HepG2 (cell line): ENCODE data around the gene IARS2. TPM values are rescaled to one million over a fixed set of nuclear protein-coding genes. Genes with fewer than 3 reads are reported as not detected.

Experiments
- ATF5 ChIP-seq: sonication (generic); formaldehyde crosslinking; IDR thresholded peaks from 2 replicates; pipeline ENCODE4 v1.4.0; 2020; ENCODE audit warnings: mild to moderate bottlenecking, low read depth, missing genetic modification reagents
- E2F1 ChIP-seq: sonication (generic); formaldehyde crosslinking; IDR thresholded peaks from 2 replicates; pipeline ENCODE4 v1.5.0; 2020; ENCODE audit warnings: missing genetic modification reagents
- E2F2 ChIP-seq: sonication (generic); formaldehyde crosslinking; IDR thresholded peaks from 2 replicates; pipeline ENCODE4 v1.4.0; 2020; ENCODE audit warnings: missing genetic modification reagents, borderline replicate concordance
- ETV5 ChIP-seq: IDR thresholded peaks from 2 replicates; pipeline ENCODE4 v1.6.1; 2018; ENCODE audit warnings: missing biosample characterization, missing genetic modification reagents, inconsistent platforms, borderline replicate concordance
- HMG20B ChIP-seq: conservative IDR thresholded peaks from 2 replicates; pipeline ENCODE4 v1.6.1; 2016; ENCODE audit warnings: missing genetic modification reagents, missing compliant biosample characterization
- ONECUT2 ChIP-seq: sonication (generic); formaldehyde crosslinking; IDR thresholded peaks from 2 replicates; pipeline ENCODE4 v1.4.0; 2020; ENCODE audit warnings: missing genetic modification reagents
- PHF8 ChIP-seq: sonication (generic); formaldehyde crosslinking; IDR thresholded peaks from 2 replicates; pipeline ENCODE4 v1.5.0; 2020; ENCODE audit warnings: missing genetic modification reagents
- ZFP36 ChIP-seq: fragments of 150-350 bp; IDR thresholded peaks from 2 replicates; pipeline ENCODE4 v1.6.1; 2018; ENCODE audit warnings: borderline replicate concordance, low read length, low read depth; ENCODE audit not compliant: partially characterized antibody
- ZNF235 ChIP-seq: sonication (generic); formaldehyde crosslinking; IDR thresholded peaks from 2 replicates; pipeline ENCODE4 v1.8.1; 2023; ENCODE audit warnings: mild to moderate bottlenecking, missing genetic modification reagents, borderline replicate concordance
- ZNF292 ChIP-seq: sonication (generic); formaldehyde crosslinking; IDR thresholded peaks from 2 replicates; pipeline ENCODE4 v1.8.1; 2022; ENCODE audit warnings: mild to moderate bottlenecking, low read depth, missing genetic modification reagents, borderline replicate concordance
- ZNF326 ChIP-seq: sonication (generic); formaldehyde crosslinking; IDR thresholded peaks from 2 replicates; pipeline ENCODE4 v1.4.0; 2020; ENCODE audit warnings: missing genetic modification reagents, borderline replicate concordance
- ZNF430 ChIP-seq: sonication (generic); formaldehyde crosslinking; IDR thresholded peaks from 2 replicates; pipeline ENCODE4 v1.9.0; 2021; ENCODE audit warnings: mild to moderate bottlenecking, missing genetic modification reagents
- ZNF503 ChIP-seq: sonication (generic); formaldehyde crosslinking; IDR thresholded peaks from 2 replicates; pipeline ENCODE4 v1.4.0; 2020; ENCODE audit warnings: missing genetic modification reagents
- ZNF577 ChIP-seq: sonication (generic); formaldehyde crosslinking; IDR thresholded peaks from 2 replicates; pipeline ENCODE4 v1.4.0; 2020; ENCODE audit warnings: mild to moderate bottlenecking, low read depth, missing genetic modification reagents, borderline replicate concordance
- ZNF772 ChIP-seq: sonication (generic); formaldehyde crosslinking; IDR thresholded peaks from 2 replicates; pipeline ENCODE4 v1.5.0; 2020; ENCODE audit warnings: mild to moderate bottlenecking, missing genetic modification reagents
- polyA plus RNA-seq, 8 experiments: library from polyadenylated mRNA; depleted of rRNA in 3 of 8; stranded (reverse) in 7 of 8; unstranded in 1 of 8; fragments of >200 nt; fragmentation: Illumina TruSeq in 4 of 8; extraction: Trizol in 4 of 8; gene quantifications; 2 replicates each; pipeline versions ENCODE4 v1.2.1 to v1.2.3, GENCODE V29; 2011 to 2016; ENCODE audit warnings: low read depth in 4 of 8, missing spikeins in 1 of 8, mixed read lengths in 1 of 8; ENCODE audit not compliant: insufficient read depth in 1 of 8
- total RNA-seq, 5 experiments: library from RNA; depleted of rRNA; stranded (reverse); fragments of >200 nt; fragmentation: Illumina TruSeq; extraction: Trizol; gene quantifications; 2 replicates each; pipeline ENCODE4 v1.2.3, GENCODE V29; 2016; ENCODE audit warnings: low read depth in 1 of 5
- TF ChIP-seq, protein P1 (sequence below): sonication (generic); formaldehyde crosslinking; IDR thresholded peaks from 2 replicates; pipeline ENCODE4 v1.5.0; 2020; ENCODE audit warnings: mild to moderate bottlenecking, missing genetic modification reagents
- TF ChIP-seq, protein P2 (sequence below): sonication (generic); formaldehyde crosslinking; IDR thresholded peaks from 2 replicates; pipeline ENCODE4 v1.8.0; 2022; ENCODE audit warnings: mild to moderate bottlenecking, missing genetic modification reagents; ENCODE audit not compliant: insufficient replicate concordance
- TF ChIP-seq, protein P3 (sequence below): sonication (generic); formaldehyde crosslinking; IDR thresholded peaks from 2 replicates; pipeline ENCODE4 v1.8.1; 2023; ENCODE audit warnings: mild to moderate bottlenecking, missing genetic modification reagents

The IARS2 gene
- total and polyA plus RNA-seq, 2 of the 13 experiments (the other 11 are each of a cell fraction or from before 2014, with no cell fraction given), result 28.6 to 122 TPM

GRCh38 chr1:220046052-220046930 is 47.6 kb upstream of the IARS2 start, which contains the start of gene EPRS1 (continued):
- TF ChIP-seq, protein P1, sequence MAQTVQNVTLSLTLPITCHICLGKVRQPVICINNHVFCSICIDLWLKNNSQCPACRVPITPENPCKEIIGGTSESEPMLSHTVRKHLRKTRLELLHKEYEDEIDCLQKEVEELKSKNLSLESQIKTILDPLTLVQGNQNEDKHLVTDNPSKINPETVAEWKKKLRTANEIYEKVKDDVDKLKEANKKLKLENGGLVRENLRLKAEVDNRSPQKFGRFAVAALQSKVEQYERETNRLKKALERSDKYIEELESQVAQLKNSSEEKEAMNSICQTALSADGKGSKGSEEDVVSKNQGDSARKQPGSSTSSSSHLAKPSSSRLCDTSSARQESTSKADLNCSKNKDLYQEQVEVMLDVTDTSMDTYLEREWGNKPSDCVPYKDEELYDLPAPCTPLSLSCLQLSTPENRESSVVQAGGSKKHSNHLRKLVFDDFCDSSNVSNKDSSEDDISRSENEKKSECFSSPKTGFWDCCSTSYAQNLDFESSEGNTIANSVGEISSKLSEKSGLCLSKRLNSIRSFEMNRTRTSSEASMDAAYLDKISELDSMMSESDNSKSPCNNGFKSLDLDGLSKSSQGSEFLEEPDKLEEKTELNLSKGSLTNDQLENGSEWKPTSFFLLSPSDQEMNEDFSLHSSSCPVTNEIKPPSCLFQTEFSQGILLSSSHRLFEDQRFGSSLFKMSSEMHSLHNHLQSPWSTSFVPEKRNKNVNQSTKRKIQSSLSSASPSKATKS (CRISPR knock-in tag), result no peak
- TF ChIP-seq ZNF292 (no peak; the same call in 1 of the 2 replicates), ATF5 (CRISPR knock-in tag) (no peak), ZNF577 (CRISPR knock-in tag) (no peak), HMG20B (CRISPR knock-in tag) (no peak), PHF8 (peak; percentile 86), ETV5 (CRISPR knock-in tag) (peak; percentile 6; the same call in 1 of the 2 replicates), ONECUT2 (no peak), E2F1 (CRISPR knock-in tag) (peak; percentile 70; the same call in 1 of the 2 replicates), ZNF430 (CRISPR knock-in tag) (peak; percentile 96), ZNF235 (CRISPR knock-in tag) (no peak), ZNF326 (CRISPR knock-in tag) (no peak), ZNF503 (peak; percentile 25; the same call in 1 of the 2 replicates), ZFP36 (no peak), E2F2 (no peak), ZNF772 (CRISPR knock-in tag) (peak; percentile 96)
- TF ChIP-seq, protein P2, sequence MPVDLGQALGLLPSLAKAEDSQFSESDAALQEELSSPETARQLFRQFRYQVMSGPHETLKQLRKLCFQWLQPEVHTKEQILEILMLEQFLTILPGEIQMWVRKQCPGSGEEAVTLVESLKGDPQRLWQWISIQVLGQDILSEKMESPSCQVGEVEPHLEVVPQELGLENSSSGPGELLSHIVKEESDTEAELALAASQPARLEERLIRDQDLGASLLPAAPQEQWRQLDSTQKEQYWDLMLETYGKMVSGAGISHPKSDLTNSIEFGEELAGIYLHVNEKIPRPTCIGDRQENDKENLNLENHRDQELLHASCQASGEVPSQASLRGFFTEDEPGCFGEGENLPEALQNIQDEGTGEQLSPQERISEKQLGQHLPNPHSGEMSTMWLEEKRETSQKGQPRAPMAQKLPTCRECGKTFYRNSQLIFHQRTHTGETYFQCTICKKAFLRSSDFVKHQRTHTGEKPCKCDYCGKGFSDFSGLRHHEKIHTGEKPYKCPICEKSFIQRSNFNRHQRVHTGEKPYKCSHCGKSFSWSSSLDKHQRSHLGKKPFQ (CRISPR knock-in tag), result peak; percentile 75
- TF ChIP-seq, protein P3, sequence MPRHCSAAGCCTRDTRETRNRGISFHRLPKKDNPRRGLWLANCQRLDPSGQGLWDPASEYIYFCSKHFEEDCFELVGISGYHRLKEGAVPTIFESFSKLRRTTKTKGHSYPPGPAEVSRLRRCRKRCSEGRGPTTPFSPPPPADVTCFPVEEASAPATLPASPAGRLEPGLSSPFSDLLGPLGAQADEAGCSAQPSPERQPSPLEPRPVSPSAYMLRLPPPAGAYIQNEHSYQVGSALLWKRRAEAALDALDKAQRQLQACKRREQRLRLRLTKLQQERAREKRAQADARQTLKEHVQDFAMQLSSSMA (CRISPR knock-in tag), result no peak; the same call in 1 of the 2 replicates
